A673 (cell line): ENCODE measurements around the gene SAMD15. TPM values are rescaled to one million over a fixed set of nuclear protein-coding genes. Genes with fewer than 3 reads are reported as not detected.
"Not testable (repeated sequence)": the region's sequence is repeated elsewhere in the genome, so short reads cannot be mapped to it uniquely, and the experiment has no call there.

Source experiments
- BruUV-seq: library from RNA; stranded (reverse); fragments of 400-500 nt; replicated peaks from 2 replicates; lab custom pipeline; 2021; lab: Mats Ljungman, UMichigan
- CTCF ChIA-PET: fragments of 300-600 bp; sonication (Branson Sonifier 250); formaldehyde crosslinking; loops from one replicate; lab custom pipeline; 2022; ENCODE audit warnings: antibody characterized with exemption; lab: Charles Lee
- POLR2A ChIA-PET: fragments of 300-600 bp; sonication (Branson Sonifier 250); formaldehyde crosslinking; loops from one replicate; lab custom pipeline; 2022; ENCODE audit warnings: antibody characterized with exemption; ENCODE audit not compliant: low non-redundant PET; lab: Charles Lee
- DNase-seq: peaks from one replicate; pipeline ENCODE4 v3.0.0-alpha.2; 2015; ENCODE audit warnings: low spot score
- H3K27ac ChIP-seq: fragments of 200-600 bp; sonication (generic); 2 replicates; pipeline ENCODE4 v1.5.1; 2016; ENCODE audit warnings: mixed run types, low read depth, mild to moderate bottlenecking, mixed read lengths, antibody characterized with exemption, low read length; ENCODE audit not compliant: poor library complexity, severe bottlenecking
- H3K27me3 ChIP-seq: fragments of 200-600 bp; sonication (generic); replicated peaks from 2 replicates; pipeline ENCODE4 v1.6.1; 2017; ENCODE audit warnings: mixed run types, low read depth, mild to moderate bottlenecking, mixed read lengths, antibody characterized with exemption, low read length; ENCODE audit not compliant: insufficient read depth, poor library complexity
- H3K36me3 ChIP-seq: fragments of 200-600 bp; sonication (generic); 2 replicates; pipeline ENCODE4 v1.6.1; 2016; ENCODE audit warnings: mixed run types, mild to moderate bottlenecking, mixed read lengths, antibody characterized with exemption, low read length; ENCODE audit not compliant: insufficient read depth, poor library complexity, severe bottlenecking
- H3K4me1 ChIP-seq: fragments of 200-600 bp; sonication (generic); 2 replicates; pipeline ENCODE4 v1.6.1; 2017; ENCODE audit warnings: mixed run types, mild to moderate bottlenecking, mixed read lengths, antibody characterized with exemption, low read length; ENCODE audit not compliant: insufficient read depth, poor library complexity, severe bottlenecking
- H3K4me3 ChIP-seq: fragments of 200-600 bp; sonication (generic); 2 replicates; pipeline ENCODE4 v1.5.1; 2016; ENCODE audit warnings: low read depth, mixed run types, mild to moderate bottlenecking, mixed read lengths, low read length; ENCODE audit not compliant: poor library complexity, severe bottlenecking
- H3K9me3 ChIP-seq: fragments of 200-600 bp; sonication (generic); 2 replicates; pipeline ENCODE4 v1.6.1; 2016; ENCODE audit warnings: mixed run types, low read depth, mild to moderate bottlenecking, mixed read lengths, antibody characterized with exemption, low read length; ENCODE audit not compliant: poor library complexity, severe bottlenecking
- CTCF ChIP-seq: fragments of 300-800, 200-600 bp; sonication (generic); conservative IDR thresholded peaks from 2 replicates; pipeline ENCODE4 v1.5.1; 2017; ENCODE audit warnings: low read depth, mild to moderate bottlenecking, antibody characterized with exemption, low read length, moderate library complexity, mixed read lengths
- EZH2 ChIP-seq: fragments of 200-600 bp; sonication (generic); IDR thresholded peaks from 2 replicates; pipeline ENCODE4 v1.6.1; 2017; ENCODE audit warnings: borderline replicate concordance, low read depth, mild to moderate bottlenecking, mixed read lengths, antibody characterized with exemption, low read length; ENCODE audit not compliant: poor library complexity, severe bottlenecking
- intact Hi-C: fragments of 100-400 bp; cut with micrococcal nuclease; formaldehyde crosslinking; loops from one replicate; pipeline ENCODE4 v1.10.0; 2022; ENCODE audit not compliant: unreplicated experiment
- total RNA-seq: library from RNA; stranded (reverse); gene quantifications from 2 replicates; pipeline ENCODE4 v1.2.3, GENCODE V29; 2021

SAMD15 gene
- total RNA-seq, 1 experiment from 2014 or later = 2.4 TPM

- no peaks in the 10 kb centered on the region for H3K9me3 ChIP-seq
- no peaks in the 10 kb centered on the region for H3K4me1 ChIP-seq
- no peaks in the 10 kb centered on the region for H3K27me3 ChIP-seq
- no TSS peak for BruUV-seq
- no peaks in the 10 kb centered on the region for H3K36me3 ChIP-seq
- ChIA-PET POLR2A (no interaction called here), CTCF (no interaction called here)
- H3K27ac ChIP-seq = no peak overlapping the region
- intact Hi-C loops = no loop called here
- DNase-seq = no peak
- no peak overlapping the region for H3K4me3 ChIP-seq
- TF ChIP-seq EZH2 (no peak), CTCF (no peak)
Measured at GRCh38 chr14:77406718-77407117, 29.5 kb downstream of the SAMD15 start.

- Histone ChIP-seq H3K36me3 (no peaks in the 10 kb centered on the region), H3K4me3 (no peak overlapping the region), H3K4me1 (no peaks in the 10 kb centered on the region), H3K27me3 (no peaks in the 10 kb centered on the region), H3K27ac (no peak overlapping the region), H3K9me3 (no peaks in the 10 kb centered on the region)
- DNase-seq = no peak
- CTCF ChIA-PET = no interaction called here
- TF ChIP-seq EZH2 = no peak
- no peak for TF ChIP-seq CTCF
- no TSS peak for BruUV-seq
- POLR2A ChIA-PET = no interaction called here
- intact Hi-C loops = no loop called here
Measured at GRCh38 chr14:77407158-77407557, 30.0 kb downstream of the SAMD15 start.

- Histone ChIP-seq H3K27me3 (no peaks in the 10 kb centered on the region), H3K9me3 (no peaks in the 10 kb centered on the region), H3K4me3 (no peak overlapping the region), H3K4me1 (no peaks in the 10 kb centered on the region), H3K27ac (no peak overlapping the region), H3K36me3 (no peaks in the 10 kb centered on the region)
- ChIA-PET CTCF (interaction anchor here (0.6 kb wide), 1 partner anchor 256 kb away, joined by 4 read pairs; no protein-coding TSS in a partner anchor), POLR2A (no interaction called here)
- no TSS peak for BruUV-seq
- intact Hi-C loops = no loop called here
- no peak for DNase-seq
- TF ChIP-seq EZH2 (no peak), CTCF (peak; percentile 34)
Measured at GRCh38 chr14:77409131-77409533, 32.0 kb downstream of the SAMD15 start.

GRCh38 chr14:77415403-77416030 lies 38.3 kb downstream of the SAMD15 start:
- H3K4me1 ChIP-seq, BruUV-seq, H3K27ac ChIP-seq, POLR2A ChIA-PET, DNase-seq, H3K36me3 ChIP-seq, intact Hi-C loops, H3K9me3 ChIP-seq, H3K27me3 ChIP-seq, CTCF ChIA-PET, H3K4me3 ChIP-seq: not testable (repeated sequence)

GRCh38 chr14:77416098-77416497 lies 38.9 kb downstream of the SAMD15 start:
- H3K4me1 ChIP-seq, BruUV-seq, H3K9me3 ChIP-seq, H3K4me3 ChIP-seq, H3K27ac ChIP-seq, DNase-seq, H3K27me3 ChIP-seq, CTCF ChIA-PET, POLR2A ChIA-PET, H3K36me3 ChIP-seq, intact Hi-C loops: not testable (repeated sequence)
